Measurements from ENCODE around the gene COL19A1. TPM values are rescaled to one million over a fixed set of nuclear protein-coding genes. Genes with fewer than 3 reads are reported as not detected.
A peak's percentile ranks its signal among the peaks of the same experiment; 100 is the strongest.

Gene COL19A1
- total RNA-seq, 2 donors from 2014 or later, result 1.4 to 1.5 TPM

GRCh38 chr6:69973763-69974162 is 107.4 kb downstream of the COL19A1 start:
- H3K4me3 Mint-ChIP-seq, result no peak overlapping the region
- Histone ChIP-seq H3K27ac (ENCODE audit: low read depth, low read length) (no peak overlapping the region), H3K9me3 (ENCODE audit: control insufficient read depth, low read length) (no peaks in the 10 kb centered on the region), H3K27me3 (ENCODE audit: control insufficient read depth, insufficient read depth, low read length, poor library complexity, severe bottlenecking) (no peaks in the 10 kb centered on the region), H3K4me3 (ENCODE audit: low read length) (no peak overlapping the region), H3K36me3 (ENCODE audit: control insufficient read depth, insufficient read depth, low read length) (no peaks in the 10 kb centered on the region), H3K4me1 (ENCODE audit: control insufficient read depth, insufficient read depth, low read length) (no peaks in the 10 kb centered on the region), H3K9ac (ENCODE audit: extremely low read depth, low read length, poor library complexity, severe bottlenecking) (no peak overlapping the region)
- H3K9me3 Mint-ChIP-seq, result no peaks in the 10 kb centered on the region
- WGBS, 2 experiments (ENCODE audit: insufficient coverage in 1 of 2, insufficient read length in 1 of 2), result 93 to 97% methylated on average over 3 of the region's 3 CpGs
- peaks cover 15% of the 10 kb centered on the region for H3K4me1 Mint-ChIP-seq
- no peak for TF ChIP-seq CTCF (conservative IDR thresholded peaks at IDR 0.05)
- DNase-seq, result no peak
- H3K27me3 Mint-ChIP-seq (ENCODE audit: insufficient read depth), result no peaks in the 10 kb centered on the region
- no peak overlapping the region for H3K27ac Mint-ChIP-seq
- no peaks in the 10 kb centered on the region for H3K36me3 Mint-ChIP-seq (ENCODE audit: low read depth)

- 93% methylated on average over 2 of the region's 2 CpGs; no CpG with 5 or more reads in 1 of the 2 experiments for WGBS, 2 experiments (ENCODE audit: insufficient coverage in 1 of 2, insufficient read length in 1 of 2)
- no peaks in the 10 kb centered on the region for H3K27me3 Mint-ChIP-seq (ENCODE audit: insufficient read depth)
- Histone ChIP-seq H3K27me3 (ENCODE audit: control insufficient read depth, insufficient read depth, low read length, poor library complexity, severe bottlenecking) (no peaks in the 10 kb centered on the region), H3K36me3 (ENCODE audit: control insufficient read depth, insufficient read depth, low read length) (no peaks in the 10 kb centered on the region), H3K4me3 (ENCODE audit: low read length) (no peak overlapping the region), H3K9ac (ENCODE audit: extremely low read depth, low read length, poor library complexity, severe bottlenecking) (no peak overlapping the region), H3K27ac (ENCODE audit: low read depth, low read length) (no peak overlapping the region), H3K9me3 (ENCODE audit: control insufficient read depth, low read length) (no peaks in the 10 kb centered on the region), H3K4me1 (ENCODE audit: control insufficient read depth, insufficient read depth, low read length) (no peaks in the 10 kb centered on the region)
- no peak for DNase-seq
- H3K9me3 Mint-ChIP-seq, result no peaks in the 10 kb centered on the region
- no peak overlapping the region for H3K27ac Mint-ChIP-seq
- peaks cover 15% of the 10 kb centered on the region for H3K4me1 Mint-ChIP-seq
- no peak overlapping the region for H3K4me3 Mint-ChIP-seq
- no peaks in the 10 kb centered on the region for H3K36me3 Mint-ChIP-seq (ENCODE audit: low read depth)
- TF ChIP-seq CTCF (conservative IDR thresholded peaks at IDR 0.05), result no peak
These were observed 107.8 kb downstream of the COL19A1 start for GRCh38 chr6:69974193-69974592.

GRCh38 chr6:69976591-69977090 is 110.3 kb downstream of the COL19A1 start:
- Histone ChIP-seq H3K27ac (ENCODE audit: low read depth, low read length) (no peak overlapping the region), H3K4me3 (ENCODE audit: low read length) (no peak overlapping the region), H3K4me1 (ENCODE audit: control insufficient read depth, insufficient read depth, low read length) (no peaks in the 10 kb centered on the region), H3K36me3 (ENCODE audit: control insufficient read depth, insufficient read depth, low read length) (no peaks in the 10 kb centered on the region), H3K9me3 (ENCODE audit: control insufficient read depth, low read length) (no peaks in the 10 kb centered on the region), H3K27me3 (ENCODE audit: control insufficient read depth, insufficient read depth, low read length, poor library complexity, severe bottlenecking) (no peaks in the 10 kb centered on the region), H3K9ac (ENCODE audit: extremely low read depth, low read length, poor library complexity, severe bottlenecking) (no peak overlapping the region)
- no peak for TF ChIP-seq CTCF (conservative IDR thresholded peaks at IDR 0.05)
- Mint-ChIP-seq H3K36me3 (ENCODE audit: low read depth) (no peaks in the 10 kb centered on the region), H3K27ac (peak overlapping the region; percentile 10), H3K9me3 (no peaks in the 10 kb centered on the region), H3K27me3 (ENCODE audit: insufficient read depth) (no peaks in the 10 kb centered on the region), H3K4me1 (peaks cover 15% of the 10 kb centered on the region), H3K4me3 (no peak overlapping the region)
- WGBS, 2 experiments (ENCODE audit: insufficient coverage in 1 of 2, insufficient read length in 1 of 2), result 90 to 93% methylated on average over 2 to 4 of the region's 4 CpGs
- no peak for DNase-seq
